Measurements from ENCODE around the gene OVCH2. TPM values are rescaled to one million over a fixed set of nuclear protein-coding genes. Genes with fewer than 3 reads are reported as not detected.

OVCH2 gene
- total and polyA plus RNA-seq, 2 donors (not counting 1 experiment from before 2014, with no cell fraction given), result not detected

- no peaks in the 10 kb centered on the region for H3K4me1 ChIP-seq (ENCODE audit: control insufficient read depth, extremely low read depth, insufficient read depth, low read length)
- no peak overlapping the region for H3K4me3 ChIP-seq (replicated peaks in 1 of 4; ENCODE audit: control extremely low read depth in 1 of 4, insufficient read depth in 1 of 4, low read depth in 3 of 4, low read length in 4 of 4)
- H3K9me3 ChIP-seq (ENCODE audit: control insufficient read depth, insufficient read depth, low read depth, low read length), result no peaks in the 10 kb centered on the region
- no peak overlapping the region for H2AFZ ChIP-seq (ENCODE audit: low read length)
- H3K9ac ChIP-seq (ENCODE audit: insufficient read depth, low read length), result no peak overlapping the region
- no peaks in the 10 kb centered on the region for H3K79me2 ChIP-seq (ENCODE audit: control insufficient read depth, insufficient read depth, low read length)
- H3K27ac ChIP-seq (ENCODE audit: insufficient read depth, low read length), result no peak overlapping the region
- DNase-seq (ENCODE audit: low read depth in 2 of 2), result no peak
- no peaks in the 10 kb centered on the region for H4K20me1 ChIP-seq (ENCODE audit: control insufficient read depth, extremely low read depth, insufficient read depth, low read length)
- no peaks in the 10 kb centered on the region for H3K27me3 ChIP-seq (ENCODE audit: control insufficient read depth, insufficient read depth, low read length)
- TF ChIP-seq EZH2 (IDR thresholded peaks at IDR 0.05; ENCODE audit: low read length, missing control alignments) (no peak), CTCF (conservative IDR thresholded peaks at IDR 0.05 in 1 of 2, IDR thresholded peaks at IDR 0.05 in 1 of 2; ENCODE audit: low read depth in 1 of 2, low read length in 2 of 2) (no peak)
- no peak overlapping the region for H3K4me2 ChIP-seq (ENCODE audit: extremely low read depth, insufficient read depth, low read length)
- H3K36me3 ChIP-seq (ENCODE audit: control insufficient read depth, insufficient read depth, low read length), result no peaks in the 10 kb centered on the region
Observed at GRCh38 chr11:7671347-7672215, 34.7 kb downstream of the OVCH2 start.

- Histone ChIP-seq H3K4me1 (ENCODE audit: control insufficient read depth, extremely low read depth, insufficient read depth, low read length) (no peaks in the 10 kb centered on the region), H3K4me3 (replicated peaks in 1 of 4; ENCODE audit: control extremely low read depth in 1 of 4, insufficient read depth in 1 of 4, low read depth in 3 of 4, low read length in 4 of 4) (no peak overlapping the region), H3K79me2 (ENCODE audit: control insufficient read depth, insufficient read depth, low read length) (no peaks in the 10 kb centered on the region), H3K27ac (ENCODE audit: insufficient read depth, low read length) (no peak overlapping the region), H3K27me3 (ENCODE audit: control insufficient read depth, insufficient read depth, low read length) (no peaks in the 10 kb centered on the region), H3K4me2 (ENCODE audit: extremely low read depth, insufficient read depth, low read length) (no peak overlapping the region), H2AFZ (ENCODE audit: low read length) (no peak overlapping the region), H4K20me1 (ENCODE audit: control insufficient read depth, extremely low read depth, insufficient read depth, low read length) (no peaks in the 10 kb centered on the region), H3K9me3 (ENCODE audit: control insufficient read depth, insufficient read depth, low read depth, low read length) (no peaks in the 10 kb centered on the region), H3K36me3 (ENCODE audit: control insufficient read depth, insufficient read depth, low read length) (no peaks in the 10 kb centered on the region), H3K9ac (ENCODE audit: insufficient read depth, low read length) (no peak overlapping the region)
- DNase-seq (ENCODE audit: low read depth in 2 of 2), result no peak
- TF ChIP-seq CTCF (conservative IDR thresholded peaks at IDR 0.05 in 1 of 2, IDR thresholded peaks at IDR 0.05 in 1 of 2; ENCODE audit: low read depth in 1 of 2, low read length in 2 of 2) (no peak), EZH2 (IDR thresholded peaks at IDR 0.05; ENCODE audit: low read length, missing control alignments) (no peak)
Observed at GRCh38 chr11:7670641-7671040, 35.6 kb downstream of the OVCH2 start.

DNA sequence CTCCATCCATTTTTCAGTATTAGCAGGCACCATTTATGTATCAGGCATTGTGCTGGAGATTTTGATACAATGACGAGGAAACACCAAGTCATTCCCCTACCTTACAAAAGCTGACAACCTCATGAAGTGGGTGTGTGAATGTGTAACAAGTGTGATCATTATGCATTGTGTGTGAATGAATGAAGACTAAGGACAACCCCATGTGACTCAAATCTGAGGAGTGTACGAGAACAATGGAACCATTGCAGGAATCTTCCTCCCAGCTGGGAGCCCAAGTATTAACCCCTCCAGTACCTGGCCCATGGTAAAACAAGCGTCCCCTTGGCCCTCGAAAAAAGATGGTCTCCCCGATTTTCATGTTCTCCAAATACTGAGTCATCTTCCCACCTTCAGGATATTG is 37.4 kb downstream of the OVCH2 start:
- Histone ChIP-seq H3K4me3 (replicated peaks in 1 of 4; ENCODE audit: control extremely low read depth in 1 of 4, insufficient read depth in 1 of 4, low read depth in 3 of 4, low read length in 4 of 4) (no peak overlapping the region), H3K4me1 (ENCODE audit: control insufficient read depth, extremely low read depth, insufficient read depth, low read length) (no peaks in the 10 kb centered on the region), H4K20me1 (ENCODE audit: control insufficient read depth, extremely low read depth, insufficient read depth, low read length) (no peaks in the 10 kb centered on the region), H3K9ac (ENCODE audit: insufficient read depth, low read length) (no peak overlapping the region), H3K27ac (ENCODE audit: insufficient read depth, low read length) (no peak overlapping the region), H3K9me3 (ENCODE audit: control insufficient read depth, insufficient read depth, low read depth, low read length) (no peaks in the 10 kb centered on the region), H3K4me2 (ENCODE audit: extremely low read depth, insufficient read depth, low read length) (no peak overlapping the region), H3K36me3 (ENCODE audit: control insufficient read depth, insufficient read depth, low read length) (no peaks in the 10 kb centered on the region), H2AFZ (ENCODE audit: low read length) (no peak overlapping the region), H3K27me3 (ENCODE audit: control insufficient read depth, insufficient read depth, low read length) (no peaks in the 10 kb centered on the region), H3K79me2 (ENCODE audit: control insufficient read depth, insufficient read depth, low read length) (no peaks in the 10 kb centered on the region)
- TF ChIP-seq EZH2 (IDR thresholded peaks at IDR 0.05; ENCODE audit: low read length, missing control alignments) (no peak), CTCF (conservative IDR thresholded peaks at IDR 0.05 in 1 of 2, IDR thresholded peaks at IDR 0.05 in 1 of 2; ENCODE audit: low read depth in 1 of 2, low read length in 2 of 2) (no peak)
- DNase-seq (ENCODE audit: low read depth in 2 of 2), result no peak

All from fibroblast of lung (primary cell).